Activated T-helper 17 cell treated with anti-CD3 and anti-CD28 coated beads, Interleukin-2, amount 50 U/mL, for 72 hours (primary cell): ENCODE results near the gene CLIC5. TPM values are rescaled to one million over a fixed set of nuclear protein-coding genes. Genes with fewer than 3 reads are reported as not detected.
A peak's percentile ranks its signal among the peaks of the same experiment; 100 is the strongest.

Source experiments
- ATAC-seq: fragments of 150-1000 bp; cut with Tn5 transposase; replicated peaks from 2 replicates; pipeline ENCODE4 v1.10.0; 2021; ENCODE audit warnings: mild to moderate bottlenecking, moderate library complexity
- H3K27ac Mint-ChIP-seq: one replicate; pipeline ENCODE4 v1.8.0; 2022; ENCODE audit warnings: mixed read lengths
- H3K27me3 Mint-ChIP-seq: one replicate; pipeline ENCODE4 v1.8.0; 2022; ENCODE audit warnings: mixed read lengths
- H3K36me3 Mint-ChIP-seq: one replicate; pipeline ENCODE4 v1.8.0; 2022; ENCODE audit warnings: low read depth, mild to moderate bottlenecking, mixed read lengths
- H3K4me1 Mint-ChIP-seq: one replicate; pipeline ENCODE4 v1.8.0; 2022; ENCODE audit warnings: mixed read lengths
- H3K4me3 Mint-ChIP-seq: one replicate; pipeline ENCODE4 v1.8.0; 2022; ENCODE audit warnings: mild to moderate bottlenecking, mixed read lengths
- H3K9me3 Mint-ChIP-seq: one replicate; pipeline ENCODE4 v1.8.0; 2022; ENCODE audit warnings: mixed read lengths
- total RNA-seq, 2 donors: library from RNA; stranded (reverse); gene quantifications; one replicate each; pipeline ENCODE4 v1.2.3, GENCODE V29; 2022

Gene CLIC5
- total RNA-seq, 2 donors from 2014 or later, result 10.6 to 10.7 TPM

GRCh38 chr6:45872827-45873365 lies 142.8 kb downstream of the CLIC5 start:
- no peak overlapping the region for H3K27ac Mint-ChIP-seq
- peaks cover under 1% of the 10 kb centered on the region for H3K9me3 Mint-ChIP-seq
- no peak for ATAC-seq
- H3K36me3 Mint-ChIP-seq, result no peaks in the 10 kb centered on the region
- peaks cover 13% of the 10 kb centered on the region for H3K27me3 Mint-ChIP-seq
- no peaks in the 10 kb centered on the region for H3K4me1 Mint-ChIP-seq
- H3K4me3 Mint-ChIP-seq, result no peak overlapping the region

GRCh38 chr6:45870531-45870930 lies 145.1 kb downstream of the CLIC5 start:
- Mint-ChIP-seq H3K9me3 (peaks cover 4% of the 10 kb centered on the region), H3K27me3 (peaks cover 20% of the 10 kb centered on the region), H3K4me1 (no peaks in the 10 kb centered on the region), H3K27ac (no peak overlapping the region), H3K4me3 (no peak overlapping the region), H3K36me3 (no peaks in the 10 kb centered on the region)
- no peak for ATAC-seq

- Mint-ChIP-seq H3K36me3 (no peaks in the 10 kb centered on the region), H3K4me3 (no peak overlapping the region), H3K27me3 (peaks cover 18% of the 10 kb centered on the region), H3K27ac (no peak overlapping the region), H3K9me3 (peaks cover 4% of the 10 kb centered on the region), H3K4me1 (no peaks in the 10 kb centered on the region)
- no peak for ATAC-seq
These were observed 151.0 kb downstream of the CLIC5 start for GRCh38 chr6:45864651-45865050.

- Mint-ChIP-seq H3K4me1 (no peaks in the 10 kb centered on the region), H3K36me3 (no peaks in the 10 kb centered on the region), H3K27ac (no peak overlapping the region), H3K9me3 (no peaks in the 10 kb centered on the region), H3K4me3 (no peak overlapping the region), H3K27me3 (peaks cover 12% of the 10 kb centered on the region)
- no peak for ATAC-seq
These were observed 157.0 kb downstream of the CLIC5 start for GRCh38 chr6:45858691-45859090.

GRCh38 chr6:45857827-45858226 lies 157.8 kb downstream of the CLIC5 start:
- Mint-ChIP-seq H3K27me3 (peaks cover 15% of the 10 kb centered on the region), H3K4me1 (no peaks in the 10 kb centered on the region), H3K4me3 (no peak overlapping the region), H3K36me3 (no peaks in the 10 kb centered on the region), H3K9me3 (no peaks in the 10 kb centered on the region), H3K27ac (no peak overlapping the region)
- no peak for ATAC-seq

- no peak for ATAC-seq
- no peaks in the 10 kb centered on the region for H3K4me1 Mint-ChIP-seq
- H3K4me3 Mint-ChIP-seq, result no peak overlapping the region
- H3K9me3 Mint-ChIP-seq, result no peaks in the 10 kb centered on the region
- peaks cover 23% of the 10 kb centered on the region for H3K27me3 Mint-ChIP-seq
- H3K27ac Mint-ChIP-seq, result no peak overlapping the region
- no peaks in the 10 kb centered on the region for H3K36me3 Mint-ChIP-seq
These were observed 159.8 kb downstream of the CLIC5 start for GRCh38 chr6:45855642-45856394.

- Mint-ChIP-seq H3K9me3 (no peaks in the 10 kb centered on the region), H3K27ac (no peak overlapping the region), H3K4me3 (no peak overlapping the region), H3K36me3 (no peaks in the 10 kb centered on the region), H3K4me1 (no peaks in the 10 kb centered on the region), H3K27me3 (peaks cover 18% of the 10 kb centered on the region)
- ATAC-seq, result no peak
These were observed 161.4 kb downstream of the CLIC5 start for GRCh38 chr6:45854149-45854742.

- Mint-ChIP-seq H3K36me3 (no peaks in the 10 kb centered on the region), H3K4me1 (no peaks in the 10 kb centered on the region), H3K4me3 (no peak overlapping the region), H3K9me3 (no peaks in the 10 kb centered on the region), H3K27ac (no peak overlapping the region), H3K27me3 (peaks cover 17% of the 10 kb centered on the region)
- no peak for ATAC-seq
These were observed 164.6 kb downstream of the CLIC5 start for GRCh38 chr6:45851034-45851400.

GRCh38 chr6:45850378-45851033 lies 165.2 kb downstream of the CLIC5 start:
- Mint-ChIP-seq H3K4me1 (no peaks in the 10 kb centered on the region), H3K4me3 (no peak overlapping the region)
- ATAC-seq, result no peak

GRCh38 chr6:45845567-45845966 lies 170.1 kb downstream of the CLIC5 start:
- no peak overlapping the region for H3K27ac Mint-ChIP-seq
- H3K4me3 Mint-ChIP-seq, result no peak overlapping the region
- H3K27me3 Mint-ChIP-seq, result no peaks in the 10 kb centered on the region
- ATAC-seq, result no peak
- H3K36me3 Mint-ChIP-seq, result no peaks in the 10 kb centered on the region
- H3K9me3 Mint-ChIP-seq, result no peaks in the 10 kb centered on the region
- no peaks in the 10 kb centered on the region for H3K4me1 Mint-ChIP-seq

More at GRCh38 chr6:45850378-45851033, 165.2 kb downstream of the CLIC5 start:
- Mint-ChIP-seq H3K36me3 (no peaks in the 10 kb centered on the region), H3K27ac (no peak overlapping the region), H3K27me3 (peaks cover 17% of the 10 kb centered on the region), H3K9me3 (no peaks in the 10 kb centered on the region)

GRCh38 chr6:45844986-45845385 lies 170.7 kb downstream of the CLIC5 start:
- ATAC-seq, result no peak
- Mint-ChIP-seq H3K4me3 (no peak overlapping the region), H3K36me3 (no peaks in the 10 kb centered on the region), H3K9me3 (no peaks in the 10 kb centered on the region), H3K27me3 (no peaks in the 10 kb centered on the region), H3K27ac (no peak overlapping the region), H3K4me1 (no peaks in the 10 kb centered on the region)

GRCh38 chr6:45843848-45844521 lies 171.7 kb downstream of the CLIC5 start:
- ATAC-seq, result no peak
- H3K36me3 Mint-ChIP-seq, result no peaks in the 10 kb centered on the region
- no peaks in the 10 kb centered on the region for H3K27me3 Mint-ChIP-seq
- no peaks in the 10 kb centered on the region for H3K4me1 Mint-ChIP-seq
- H3K9me3 Mint-ChIP-seq, result no peaks in the 10 kb centered on the region
- no peak overlapping the region for H3K27ac Mint-ChIP-seq
- no peak overlapping the region for H3K4me3 Mint-ChIP-seq

- H3K4me3 Mint-ChIP-seq, result no peak overlapping the region
- H3K4me1 Mint-ChIP-seq, result peaks cover 23% of the 10 kb centered on the region
- no peaks in the 10 kb centered on the region for H3K9me3 Mint-ChIP-seq
- H3K27ac Mint-ChIP-seq, result no peak overlapping the region
- ATAC-seq, result no peak
- H3K36me3 Mint-ChIP-seq, result no peaks in the 10 kb centered on the region
- H3K27me3 Mint-ChIP-seq, result no peaks in the 10 kb centered on the region
These were observed 174.6 kb downstream of the CLIC5 start for GRCh38 chr6:45841062-45841461.

- no peak for ATAC-seq
- Mint-ChIP-seq H3K36me3 (no peaks in the 10 kb centered on the region), H3K4me1 (peaks cover 36% of the 10 kb centered on the region), H3K27me3 (no peaks in the 10 kb centered on the region), H3K4me3 (no peak overlapping the region), H3K9me3 (no peaks in the 10 kb centered on the region), H3K27ac (peak overlapping the region; percentile 72)
These were observed 176.7 kb downstream of the CLIC5 start for GRCh38 chr6:45838996-45839395.
